Activated CD4-positive, alpha-beta T cell treated with anti-CD3 and anti-CD28 coated beads for 4 hours (primary cell): ENCODE data around the gene CDH1.

Experiments
- DNase-seq, 2 donors: peaks; one replicate each; pipeline ENCODE4 v3.0.0-alpha.2; 2020

Gene CDH1

DNA sequence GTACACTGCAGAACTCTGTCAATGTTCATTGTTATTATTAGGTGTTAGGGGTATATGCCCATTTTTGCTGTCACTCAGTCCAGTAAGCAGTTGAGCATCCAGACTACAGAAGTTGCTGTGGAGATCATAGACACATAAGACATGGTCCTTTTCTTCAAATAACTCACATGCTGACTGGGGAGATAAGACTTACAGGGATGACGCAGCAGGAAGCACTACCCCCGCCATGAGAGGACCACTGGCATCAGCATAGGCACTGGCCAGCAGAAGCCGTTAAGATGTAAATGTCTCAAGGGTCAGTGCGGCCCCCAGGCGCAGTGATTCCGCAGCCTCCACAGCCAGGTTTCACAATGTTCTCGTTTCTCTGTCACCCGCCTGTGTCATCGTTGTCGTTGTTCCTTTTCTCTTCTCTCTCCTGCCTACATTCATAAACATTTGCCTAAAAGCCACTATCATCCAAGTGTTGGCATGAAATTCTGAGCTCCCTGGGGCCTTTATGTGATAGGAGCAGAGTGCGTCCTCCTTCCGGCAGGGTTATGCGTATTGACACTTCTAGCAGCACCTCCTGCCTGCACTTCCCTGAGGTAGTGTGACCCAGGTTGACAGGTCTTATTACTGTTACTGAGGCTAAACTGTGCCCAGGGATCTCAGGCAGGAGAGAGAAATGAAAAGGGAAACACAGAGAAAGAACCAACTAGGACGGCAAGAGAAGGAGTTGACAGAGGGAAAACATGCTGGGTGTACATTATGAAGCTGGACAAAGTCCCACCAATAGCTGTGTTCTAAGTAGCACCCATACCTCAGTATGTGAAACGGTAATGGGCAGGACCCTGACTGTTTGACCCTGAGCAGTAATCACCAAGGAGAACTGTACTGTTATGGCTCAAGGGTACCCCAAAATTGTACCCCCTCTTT is 124.1 kb downstream of the CDH1 start:
- DNase-seq: no peak

DNA sequence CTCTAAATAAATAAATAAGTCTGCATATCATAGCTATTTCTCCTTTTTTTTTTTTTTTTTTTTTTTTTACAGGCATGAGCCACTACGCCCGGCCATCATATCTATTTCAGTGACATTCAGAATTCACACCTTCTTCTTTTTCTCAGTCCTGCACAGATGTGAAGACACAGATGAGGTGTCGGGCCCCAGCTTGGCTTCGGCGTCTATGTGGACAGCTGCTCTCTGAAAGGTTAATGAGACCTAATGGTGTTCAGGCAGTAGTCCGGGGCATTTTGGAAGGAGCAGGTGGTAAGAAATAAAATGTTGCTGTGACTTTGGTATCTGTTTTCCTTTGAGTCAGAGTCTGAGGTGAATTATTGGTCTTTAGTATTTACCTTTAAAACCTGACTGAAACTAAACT is 129.8 kb downstream of the CDH1 start:
- DNase-seq: no peak

DNA sequence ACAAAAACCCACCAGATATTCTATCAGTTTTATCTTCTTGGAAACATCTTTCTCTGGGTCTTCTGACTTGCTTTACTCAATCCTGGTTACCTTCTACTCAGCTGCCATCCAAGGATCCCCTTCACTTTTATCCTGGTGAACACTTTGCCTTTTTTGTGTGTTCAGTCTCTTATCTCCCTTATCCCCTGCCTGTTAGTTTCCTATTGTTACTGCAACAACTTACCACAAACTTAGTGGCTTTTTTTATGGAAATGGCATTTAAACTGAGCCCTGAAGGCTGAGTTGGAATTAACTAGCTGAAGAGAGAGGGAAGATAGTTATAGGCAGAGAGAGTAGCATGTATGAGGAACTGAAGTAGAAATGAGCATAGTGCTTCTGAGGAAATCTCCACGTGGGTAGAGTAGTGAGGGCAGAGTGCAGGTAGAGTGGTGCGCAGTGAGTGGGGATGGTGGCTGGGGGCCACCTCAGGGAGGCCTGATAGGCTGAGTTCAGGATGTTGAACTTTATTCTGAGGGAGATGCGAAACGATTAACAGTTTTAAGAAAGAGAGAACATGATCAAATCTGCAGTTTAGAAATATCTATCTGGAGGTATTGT is 132.5 kb downstream of the CDH1 start:
- DNase-seq: no peak

DNA sequence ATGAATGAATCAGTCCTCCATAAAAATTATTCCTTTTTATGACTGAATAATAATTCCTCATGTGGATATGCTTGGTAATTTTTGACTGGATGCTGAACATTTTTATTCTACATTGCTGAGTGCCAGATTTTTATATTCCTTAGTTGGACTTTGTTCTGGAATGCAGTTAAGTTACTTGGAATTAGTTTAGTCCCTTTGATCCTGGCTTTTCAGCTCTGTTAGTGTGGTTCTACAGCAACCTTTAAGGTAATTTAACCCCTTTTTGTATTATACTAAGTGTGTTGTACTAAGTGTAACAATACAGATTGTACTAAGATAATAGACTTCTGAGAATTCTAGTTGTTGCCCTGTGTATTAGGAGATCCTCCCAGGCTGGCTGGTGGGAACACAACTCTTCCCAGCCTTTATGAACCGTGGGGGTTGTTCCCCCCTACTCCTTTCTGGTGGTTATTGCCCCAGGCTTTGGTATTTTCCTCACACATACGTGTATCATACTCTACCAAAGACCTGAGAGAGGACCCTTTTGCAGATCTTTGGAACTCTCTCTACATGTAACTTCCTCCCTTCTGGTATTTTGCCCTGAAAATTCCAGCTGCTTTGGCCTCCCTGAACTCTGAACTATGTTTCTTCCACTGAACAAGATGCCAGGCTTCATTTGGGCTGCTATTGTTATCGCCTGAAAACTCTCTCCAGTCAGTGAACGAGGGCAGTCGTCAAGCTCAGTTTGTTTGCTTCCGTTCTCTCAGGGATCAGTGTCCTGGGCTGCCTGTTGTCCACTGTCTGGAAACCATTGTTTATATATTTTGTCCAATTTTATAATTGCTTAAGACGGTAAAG is 136.8 kb downstream of the CDH1 start:
- no peak for DNase-seq

DNA sequence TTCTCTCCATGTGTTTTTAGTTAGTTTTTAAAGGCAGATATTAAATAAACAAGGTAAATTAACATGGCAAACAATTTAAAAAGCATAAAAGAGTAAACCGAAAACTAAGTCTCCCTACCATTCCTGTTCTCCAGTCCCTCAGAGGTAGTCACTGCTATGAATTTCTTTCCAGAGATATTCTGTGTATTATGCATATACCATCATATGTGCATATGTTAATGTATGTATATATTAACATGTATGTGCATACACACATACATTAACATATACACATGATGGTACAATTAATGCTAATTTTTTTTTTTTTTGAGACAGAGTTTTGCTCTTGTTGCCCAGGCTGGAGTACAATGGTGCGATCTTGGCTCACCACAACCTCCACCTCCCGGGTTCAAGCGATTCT is 138.8 kb downstream of the CDH1 start:
- no peak for DNase-seq

DNA sequence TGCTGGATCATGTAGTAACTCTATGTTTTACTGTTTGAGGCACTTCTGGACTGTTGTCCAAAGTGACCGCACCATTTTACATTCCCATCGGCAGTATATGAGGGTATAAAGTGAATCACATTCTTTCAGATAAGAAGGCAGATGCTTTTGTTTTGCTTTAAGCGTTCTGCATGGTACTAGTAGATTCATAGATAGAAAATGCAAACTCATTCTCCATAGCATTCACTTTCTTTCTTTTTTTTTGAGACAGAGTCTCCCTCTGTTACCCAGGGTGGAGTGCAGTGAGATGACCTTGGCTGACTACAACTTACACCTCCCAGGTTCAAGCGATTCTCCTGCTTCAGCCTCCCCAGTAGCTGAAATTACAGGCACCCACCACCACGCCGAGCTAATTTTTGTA is 146.6 kb downstream of the CDH1 start:
- DNase-seq: no peak

DNA sequence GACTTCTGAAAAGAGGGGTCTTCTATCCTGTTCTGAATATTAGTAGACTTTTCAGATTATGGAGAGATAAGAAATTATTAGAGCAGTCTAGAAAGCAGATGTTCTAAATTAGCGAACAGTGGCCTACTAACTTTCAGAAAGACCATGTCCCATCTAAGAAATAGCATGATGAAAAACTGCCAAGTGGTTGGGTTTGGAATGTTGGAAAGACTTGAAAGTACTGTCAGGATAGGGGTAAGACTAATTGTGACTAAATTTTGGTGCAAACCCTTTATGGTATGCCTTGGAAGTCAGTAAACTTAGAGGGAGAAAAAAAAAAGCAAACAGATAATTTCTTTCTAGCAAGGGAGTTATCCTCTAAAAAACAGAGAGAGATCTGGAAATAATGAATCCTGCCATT is 147.3 kb downstream of the CDH1 start:
- no peak for DNase-seq
